Measurements from ENCODE around the gene SLC25A25.

SLC25A25 gene

DNA sequence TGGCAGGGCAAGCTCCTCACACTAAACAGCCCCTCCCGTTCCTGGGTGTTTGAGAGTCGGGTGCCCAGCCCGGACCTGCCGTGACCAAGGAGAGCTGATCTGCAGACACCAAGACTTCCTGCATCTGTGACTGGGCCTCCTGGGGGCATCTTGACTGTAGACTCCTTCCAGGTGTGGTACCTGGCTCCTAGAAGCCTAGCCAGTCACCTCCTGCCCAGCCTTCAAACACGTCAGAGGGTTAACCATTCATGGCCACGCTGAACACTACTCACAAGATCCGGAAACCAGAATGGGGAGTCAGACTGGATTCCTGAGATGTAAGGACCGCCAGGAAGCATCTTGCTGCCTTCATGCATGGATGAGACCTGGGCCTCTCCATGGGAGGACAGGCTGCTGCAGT is 77.5 kb downstream of the SLC25A25 start:
- no peak for DNase-seq (ENCODE audit: low read depth in 3 of 3)

DNA sequence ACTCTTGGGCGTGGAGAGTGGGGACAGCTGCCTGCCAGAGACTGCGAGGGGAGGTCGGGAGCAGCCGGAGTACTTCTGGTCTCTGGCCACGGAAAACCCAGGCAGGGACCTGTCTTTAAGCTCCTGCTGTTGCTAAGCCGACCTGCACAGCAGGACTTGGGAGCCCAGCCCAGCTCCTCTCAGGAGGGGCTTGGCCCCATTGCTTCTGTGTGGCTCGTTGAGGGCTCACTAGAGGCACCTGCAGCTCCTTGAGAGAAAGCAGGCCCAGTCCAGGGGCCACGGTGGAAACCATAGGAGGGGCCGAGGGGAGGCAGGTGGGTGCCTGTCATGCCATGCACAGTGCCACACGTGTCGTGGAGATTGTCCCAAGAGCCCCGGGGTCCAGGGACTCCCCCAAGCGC is 77.9 kb downstream of the SLC25A25 start:
- no peak for DNase-seq (ENCODE audit: low read depth in 3 of 3)

DNA sequence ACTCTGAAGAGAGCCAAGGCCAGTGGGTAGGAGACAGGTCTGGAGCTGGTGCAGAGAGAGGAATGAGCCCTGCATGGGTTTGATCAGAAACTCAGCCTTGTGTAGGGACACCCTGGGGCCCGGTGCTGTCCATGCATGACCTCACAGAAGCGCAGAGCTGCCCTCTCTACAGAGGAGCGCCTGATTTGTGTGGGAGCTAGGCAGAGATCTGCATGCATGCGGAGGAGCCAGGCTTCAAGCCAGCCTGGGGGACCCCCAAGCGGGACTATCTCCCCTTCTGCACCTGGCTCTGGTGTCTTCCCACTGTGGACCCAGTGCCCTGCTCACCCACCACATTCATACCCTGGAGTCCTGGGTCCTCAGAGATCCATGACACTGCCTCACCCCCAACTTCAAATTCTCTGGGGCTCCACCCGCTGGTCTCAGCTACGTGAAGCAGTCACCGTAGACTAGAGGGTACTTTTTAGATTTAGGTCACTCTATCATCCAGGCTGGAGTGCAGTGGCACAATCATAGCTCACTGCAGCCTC is 78.6 kb downstream of the SLC25A25 start:
- DNase-seq (ENCODE audit: low read depth in 3 of 3) = no peak

DNA sequence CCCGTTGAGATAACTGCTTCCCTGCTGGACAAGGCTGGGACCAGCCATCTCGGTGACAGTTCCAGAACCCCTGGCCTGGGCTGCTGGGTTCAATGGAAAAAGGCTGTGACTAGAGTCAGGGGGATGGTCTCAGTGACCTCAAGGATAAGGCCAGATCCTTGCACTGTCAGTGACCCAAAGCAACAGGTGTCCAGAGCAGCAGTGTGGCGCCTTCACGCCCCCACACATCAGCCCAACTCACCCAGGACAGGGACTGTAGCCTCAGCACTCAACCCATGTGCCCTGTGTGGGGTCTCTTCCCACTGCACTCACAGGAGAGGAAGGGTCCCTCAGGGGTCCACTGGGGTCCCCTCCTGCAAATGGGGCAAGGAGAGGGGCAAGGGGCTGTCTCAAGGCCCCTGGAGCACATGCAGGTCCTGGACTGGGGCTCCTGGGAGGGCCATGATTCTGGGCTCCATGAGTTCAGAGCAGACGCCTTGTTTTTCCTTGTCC is 80.5 kb downstream of the SLC25A25 start:
- no peak for DNase-seq (ENCODE audit: low read depth in 3 of 3)

DNA sequence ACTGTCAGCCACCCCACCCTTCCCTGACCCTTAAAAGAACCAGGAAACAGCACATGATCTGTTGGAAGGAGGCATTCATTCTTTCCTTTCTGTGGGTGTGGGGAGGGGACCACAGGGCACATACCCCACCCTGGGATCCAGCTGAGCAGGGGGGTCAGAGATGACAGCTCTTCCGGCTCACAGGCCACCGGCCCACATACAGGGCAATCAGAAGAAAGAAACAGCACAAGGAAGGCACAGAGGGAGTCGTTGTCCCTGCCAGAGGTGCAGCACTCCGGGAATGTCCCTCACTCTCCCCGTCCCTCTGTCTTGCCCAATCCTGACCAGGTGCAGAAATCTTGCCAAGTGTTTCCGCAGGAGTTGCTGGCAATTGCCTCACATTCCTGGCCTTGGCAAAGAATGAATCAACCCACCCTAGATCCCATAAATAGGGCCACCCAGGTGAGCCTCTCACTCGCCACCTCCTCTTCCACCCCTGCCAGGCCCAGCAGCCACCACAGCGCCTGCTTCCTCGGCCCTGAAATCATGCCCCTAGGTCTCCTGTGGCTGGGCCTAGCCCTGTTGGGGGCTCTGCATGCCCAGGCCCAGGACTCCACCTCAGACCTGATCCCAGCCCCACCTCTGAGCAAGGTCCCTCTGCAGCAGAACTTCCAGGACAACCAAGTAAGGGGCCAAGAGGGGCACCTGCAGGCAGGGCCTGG is 81.1 kb downstream of the SLC25A25 start, which contains the start of gene LCN2:
Gene LCN2 (plus strand): TSS at position 453 of the 701 bp plus-strand sequence. CDS start 73 bp downstream, at position 526.
- no peak for DNase-seq (ENCODE audit: low read depth in 3 of 3)

DNA sequence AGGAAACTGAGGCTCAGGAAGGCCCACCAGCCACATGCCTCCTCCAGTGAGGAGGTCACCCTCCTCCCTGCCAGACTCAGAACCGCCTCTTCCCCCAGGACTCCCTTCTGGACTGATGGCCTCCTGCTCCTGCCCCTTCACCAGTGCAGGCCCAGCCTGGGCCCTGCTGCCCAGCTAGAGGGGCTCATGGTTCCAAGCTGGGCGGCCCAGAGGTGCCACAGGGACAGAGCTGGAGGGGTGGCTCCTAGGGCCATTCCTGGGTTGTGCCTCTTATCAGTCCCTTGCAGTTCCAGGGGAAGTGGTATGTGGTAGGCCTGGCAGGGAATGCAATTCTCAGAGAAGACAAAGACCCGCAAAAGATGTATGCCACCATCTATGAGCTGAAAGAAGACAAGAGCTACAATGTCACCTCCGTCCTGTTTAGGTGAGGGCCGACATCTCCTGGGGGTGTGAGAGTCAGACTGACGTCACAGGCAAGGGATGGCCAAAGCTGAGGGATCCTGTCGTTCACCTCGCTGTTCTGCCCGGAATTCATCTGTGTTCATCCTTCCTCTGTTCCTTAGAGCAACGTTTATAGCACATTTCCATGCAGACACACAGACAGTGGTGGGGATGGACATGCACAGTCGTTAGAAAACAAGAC is 82.0 kb downstream of the SLC25A25 start:
- no peak for DNase-seq (ENCODE audit: low read depth in 3 of 3)

DNA sequence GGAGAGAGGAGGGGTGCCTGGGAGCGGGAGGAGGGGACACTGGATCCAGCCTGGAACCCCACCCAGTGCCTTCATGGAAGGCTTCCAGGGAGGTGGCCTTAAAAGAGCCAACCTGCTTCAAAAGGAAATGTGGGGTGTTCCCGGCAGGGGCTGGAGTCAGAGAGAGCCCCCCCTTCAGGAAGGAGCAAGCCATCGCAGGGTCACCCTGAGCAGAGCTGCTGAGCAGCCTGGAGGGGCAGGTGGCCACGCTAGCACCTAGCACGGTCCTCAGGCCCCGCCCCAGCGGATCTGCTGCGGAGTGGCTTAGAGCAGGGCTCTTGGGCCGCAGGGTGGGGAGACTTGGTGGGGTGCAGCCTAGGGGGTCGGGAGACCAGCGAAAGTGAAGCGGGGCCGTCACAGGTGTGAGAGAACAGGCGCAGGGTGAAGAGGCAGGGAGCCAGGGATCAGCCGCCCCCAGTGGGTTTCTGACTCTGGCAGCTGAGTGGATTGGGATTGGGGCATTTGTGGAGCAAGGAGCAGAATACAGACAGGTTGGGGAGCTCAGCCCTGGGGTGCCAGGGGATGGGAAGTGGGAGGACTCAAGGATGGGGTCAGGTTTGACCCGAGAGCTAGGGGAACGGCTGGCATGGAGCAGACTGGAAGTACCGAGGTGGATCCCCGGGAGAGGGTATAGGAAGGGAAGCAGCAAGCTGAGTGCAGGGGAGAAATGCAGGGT is 82.7 kb downstream of the SLC25A25 start:
- DNase-seq (ENCODE audit: low read depth in 3 of 3) = no peak

DNA sequence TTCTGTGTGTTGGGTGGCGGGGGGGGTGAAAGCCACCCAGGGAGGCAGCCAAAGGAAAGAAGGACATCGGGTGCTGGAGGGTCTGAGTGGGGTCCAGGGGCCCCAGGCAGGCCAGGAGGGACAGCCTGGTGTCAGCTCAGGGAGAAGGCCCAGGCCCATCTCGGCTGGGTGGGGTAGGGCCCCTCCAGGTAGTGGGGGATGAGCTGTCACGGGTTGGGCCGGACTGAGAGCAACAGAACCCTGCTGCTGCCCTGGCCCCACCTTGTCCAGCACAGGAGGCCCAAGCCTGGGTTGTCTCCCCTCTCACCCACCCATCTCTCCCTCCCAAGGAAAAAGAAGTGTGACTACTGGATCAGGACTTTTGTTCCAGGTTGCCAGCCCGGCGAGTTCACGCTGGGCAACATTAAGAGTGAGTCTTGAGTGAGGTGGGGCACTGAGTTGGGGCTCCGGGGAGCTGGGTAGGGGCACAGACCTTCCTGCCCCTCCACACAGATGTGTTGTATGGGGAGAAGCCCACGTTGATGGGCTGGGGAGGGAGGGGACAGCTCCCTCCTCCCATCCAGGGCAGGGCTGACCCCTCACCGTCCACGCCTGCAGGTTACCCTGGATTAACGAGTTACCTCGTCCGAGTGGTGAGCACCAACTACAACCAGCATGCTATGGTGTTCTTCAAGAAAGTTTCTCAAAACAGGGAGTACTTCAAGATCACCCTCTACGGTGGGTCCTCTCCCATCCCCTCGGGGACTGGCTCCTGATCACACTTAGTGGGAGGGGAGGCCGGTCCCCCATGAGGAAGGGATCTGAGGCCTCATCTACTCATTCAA is 83.5 kb downstream of the SLC25A25 start:
- no peak for DNase-seq (ENCODE audit: low read depth in 3 of 3)

DNA sequence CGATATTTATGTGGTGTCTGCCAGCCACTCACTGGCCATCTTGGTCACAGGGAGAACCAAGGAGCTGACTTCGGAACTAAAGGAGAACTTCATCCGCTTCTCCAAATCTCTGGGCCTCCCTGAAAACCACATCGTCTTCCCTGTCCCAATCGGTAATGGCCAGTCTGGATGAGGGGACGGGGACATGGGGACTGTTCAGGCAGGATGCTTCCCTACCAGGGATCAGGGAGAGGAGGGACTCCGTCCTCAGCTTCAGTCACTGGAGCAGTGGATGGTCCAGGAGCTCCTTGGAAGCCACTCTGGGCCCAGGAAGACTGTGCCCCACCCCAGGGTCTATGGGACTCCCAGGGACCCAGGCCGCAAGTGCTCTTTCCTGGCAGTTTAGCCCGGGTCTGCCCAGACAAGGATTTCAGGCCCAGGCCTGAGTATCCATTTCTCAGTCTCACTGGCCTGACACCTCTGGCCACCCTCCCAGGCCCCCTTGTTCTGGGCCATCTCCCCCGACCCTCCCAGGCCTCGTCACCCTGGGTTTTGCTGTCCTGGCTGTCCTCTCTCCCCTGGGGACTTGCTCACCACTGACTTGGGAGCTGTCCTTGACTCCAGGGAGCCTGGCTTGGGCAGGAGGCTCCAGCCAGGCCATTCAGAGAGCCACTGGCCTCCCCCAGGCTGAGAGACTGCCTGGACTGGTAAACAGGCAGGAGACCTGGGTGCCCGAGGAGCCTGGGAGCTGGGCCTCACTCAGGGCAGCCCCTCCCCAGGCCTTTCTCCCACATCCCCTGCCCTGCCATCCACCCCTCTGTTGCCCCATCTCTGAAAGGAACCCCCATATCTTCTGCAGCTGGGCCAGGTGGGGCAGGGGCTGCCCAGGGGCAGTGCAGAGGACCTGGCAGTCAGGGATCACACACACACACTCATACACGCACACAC is 84.4 kb downstream of the SLC25A25 start:
- no peak for DNase-seq (ENCODE audit: low read depth in 3 of 3)

DNA sequence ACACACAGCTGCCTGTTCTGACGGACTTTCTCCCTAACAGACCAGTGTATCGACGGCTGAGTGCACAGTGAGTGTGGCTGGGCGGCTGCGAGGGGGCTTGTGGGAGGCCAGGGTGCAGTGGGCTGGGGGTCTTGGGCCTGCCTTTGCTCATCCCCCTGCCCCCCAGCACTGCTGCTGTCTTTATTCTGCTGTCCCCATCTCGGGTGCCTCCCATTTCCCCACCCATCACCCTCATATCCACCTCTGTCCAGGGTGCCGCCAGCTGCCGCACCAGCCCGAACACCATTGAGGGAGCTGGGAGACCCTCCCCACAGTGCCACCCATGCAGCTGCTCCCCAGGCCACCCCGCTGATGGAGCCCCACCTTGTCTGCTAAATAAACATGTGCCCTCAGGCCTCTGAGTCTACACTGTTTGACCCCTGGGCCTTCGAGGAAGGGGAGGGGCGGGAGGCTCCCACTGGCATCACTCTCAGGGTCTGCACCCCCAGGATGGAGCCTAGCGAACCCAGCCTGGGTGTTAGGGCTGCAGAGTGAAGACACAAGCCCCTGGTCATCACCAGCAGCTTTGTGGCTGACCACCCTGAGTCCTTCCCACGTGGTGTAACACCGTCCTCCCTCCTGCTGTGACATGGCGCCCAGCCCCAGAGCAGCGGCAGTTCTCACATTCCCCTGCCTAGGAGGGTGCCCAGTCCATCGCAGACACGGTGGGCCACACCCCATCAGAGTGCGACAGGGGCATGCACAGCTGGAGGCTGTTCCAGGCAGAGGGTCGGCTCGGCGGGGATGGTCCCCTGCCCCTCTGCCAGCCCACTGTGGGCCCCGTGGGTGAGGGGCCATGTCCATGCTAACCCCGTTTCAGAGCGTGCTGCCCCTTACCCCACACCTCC is 85.3 kb downstream of the SLC25A25 start:
- no peak for DNase-seq (ENCODE audit: low read depth in 3 of 3)

DNA sequence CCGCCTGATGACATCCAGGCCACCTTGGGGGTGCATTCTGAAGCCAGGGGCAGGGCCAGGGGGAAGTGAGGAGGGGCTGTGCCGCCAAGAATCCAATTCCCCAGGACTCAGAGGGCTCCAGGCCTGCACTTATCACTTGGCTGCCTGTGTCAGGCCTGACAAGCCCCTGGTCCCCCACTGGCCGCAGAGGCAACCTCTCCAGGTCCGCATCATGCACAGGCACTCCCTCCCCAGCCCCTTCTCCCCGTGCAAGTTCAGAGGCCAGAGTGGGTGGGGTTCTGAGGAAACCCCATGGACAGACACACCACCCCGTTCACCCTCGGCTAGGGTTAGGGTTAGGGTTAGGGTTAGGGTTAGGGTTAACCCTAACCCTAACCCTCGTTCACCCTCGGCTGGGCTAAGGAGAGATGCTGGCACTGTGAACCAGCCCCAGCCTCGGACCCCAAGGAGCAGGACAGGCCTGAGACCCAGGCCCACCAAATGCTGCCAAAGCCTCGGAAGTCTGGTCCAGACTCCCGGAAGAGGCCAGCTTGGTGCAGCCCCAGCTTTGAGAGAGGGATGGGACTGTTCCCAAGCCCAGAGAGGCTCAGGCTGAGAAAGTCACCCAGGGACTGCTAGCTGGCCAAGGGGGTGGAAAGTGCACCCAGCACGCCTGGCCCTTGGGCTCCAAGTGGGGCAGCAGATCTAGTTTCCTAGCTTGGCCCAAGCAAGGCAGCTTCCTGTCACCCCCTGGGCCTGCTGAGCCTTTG is 86.1 kb downstream of the SLC25A25 start:
- DNase-seq (ENCODE audit: low read depth in 3 of 3) = no peak

DNA sequence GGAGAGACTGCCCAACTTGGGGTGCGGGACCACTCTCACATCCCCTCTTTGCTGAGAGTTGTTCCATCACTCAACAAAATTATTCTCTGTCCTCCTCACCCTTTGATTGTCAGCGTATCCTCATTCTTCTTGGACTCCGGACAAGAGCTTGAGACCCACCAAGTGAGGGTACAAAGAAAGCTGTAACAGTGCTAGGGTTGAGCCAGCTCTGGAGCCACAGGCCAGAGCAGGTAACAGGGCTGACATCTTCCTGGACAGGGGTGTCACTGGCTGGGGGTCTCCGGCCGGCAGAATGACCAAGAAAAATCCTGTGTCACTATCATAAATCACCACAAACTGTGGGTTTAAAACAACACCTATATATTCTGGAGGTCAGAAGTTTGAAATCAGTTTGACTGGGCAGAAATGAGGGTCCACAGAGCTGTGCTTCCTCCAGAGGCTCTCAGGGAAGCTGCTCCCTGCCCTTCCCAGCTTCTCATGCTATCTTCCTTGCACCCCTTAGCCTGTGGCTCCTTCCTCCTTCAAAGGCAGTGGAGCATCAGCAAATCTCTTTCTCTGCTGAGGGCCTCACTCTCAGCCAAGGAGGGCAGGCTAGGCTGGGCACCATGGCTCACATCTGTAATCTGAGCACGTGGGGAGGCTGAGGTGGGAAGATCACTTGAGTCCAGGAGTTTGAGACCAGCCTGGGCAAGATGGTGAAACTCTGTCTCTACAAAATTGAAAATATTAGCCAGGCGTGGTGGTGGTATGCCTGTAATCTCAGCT is 87.9 kb downstream of the SLC25A25 start:
- DNase-seq (ENCODE audit: low read depth in 3 of 3) = no peak

All from stimulated activated CD4-positive, alpha-beta T cell treated with anti-CD3 and anti-CD28 coated beads, TNF-alpha, amount 100 ng/mL, for 24 hours (primary cell).